ENCODE measurements around the gene SYNPR.

Gene SYNPR

GRCh38 chr3:63559884-63560283, 281.8 kb downstream of the SYNPR start:
- no peak for DNase-seq

DNA sequence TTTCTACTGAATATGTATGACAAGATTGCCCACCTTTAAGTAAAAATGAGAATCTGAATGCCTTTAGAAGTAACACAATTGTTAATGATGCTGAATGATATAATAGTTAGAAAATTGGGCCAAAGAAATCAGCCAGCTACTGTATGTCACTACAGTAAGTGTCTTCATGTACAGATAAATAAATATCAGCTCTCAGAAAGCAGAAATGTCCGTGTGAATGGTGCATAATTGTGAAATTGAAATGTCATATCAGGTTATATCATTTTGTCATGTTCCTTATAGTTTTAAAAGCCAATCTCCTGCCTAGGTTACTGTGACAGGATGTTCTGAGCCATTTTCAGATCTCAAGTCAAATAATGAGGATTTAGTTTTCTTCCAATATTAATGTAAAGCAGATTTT, 283.8 kb downstream of the SYNPR start:
- DNase-seq: no peak

DNA sequence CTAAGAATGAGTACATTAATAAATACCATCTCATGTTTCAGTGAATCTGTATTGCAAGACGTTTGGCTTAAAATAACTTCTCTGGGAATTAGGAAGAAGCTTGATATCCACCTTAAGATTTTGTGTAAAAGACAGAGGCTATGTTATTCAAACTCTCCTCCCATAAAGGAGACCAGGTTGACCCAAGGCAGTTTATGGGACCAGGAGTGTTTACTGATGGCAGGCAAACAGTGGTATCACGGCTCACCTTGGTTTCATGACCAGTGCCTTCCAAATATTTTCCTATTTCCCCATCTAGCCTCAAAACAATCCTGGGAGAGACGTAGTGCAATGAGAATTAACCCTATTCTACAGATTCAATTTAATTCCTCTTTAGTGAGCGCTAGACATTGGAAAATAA, 284.2 kb downstream of the SYNPR start:
- no peak for DNase-seq

DNA sequence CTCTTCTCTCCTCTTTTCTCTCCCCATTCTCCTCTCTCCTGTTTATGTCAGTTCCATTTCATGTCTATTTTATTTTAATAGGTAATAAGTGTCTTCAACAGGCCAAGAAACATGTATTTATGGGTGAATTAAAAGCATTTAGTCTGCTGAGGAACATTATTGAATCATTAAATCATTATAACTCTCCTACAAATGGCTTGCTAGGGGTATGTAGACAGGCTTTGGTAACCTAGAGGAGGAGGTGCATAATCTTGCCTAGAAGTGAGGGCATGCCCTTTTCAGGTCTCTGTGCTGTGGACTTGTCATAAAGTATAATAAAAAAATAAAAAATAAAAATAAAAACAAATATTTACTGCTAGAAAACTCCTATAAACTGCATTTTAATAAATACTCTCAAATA, 285.5 kb downstream of the SYNPR start:
- no peak for DNase-seq

- DNase-seq: no peak
These were observed 287.1 kb downstream of the SYNPR start for GRCh38 chr3:63565220-63565619.

DNA sequence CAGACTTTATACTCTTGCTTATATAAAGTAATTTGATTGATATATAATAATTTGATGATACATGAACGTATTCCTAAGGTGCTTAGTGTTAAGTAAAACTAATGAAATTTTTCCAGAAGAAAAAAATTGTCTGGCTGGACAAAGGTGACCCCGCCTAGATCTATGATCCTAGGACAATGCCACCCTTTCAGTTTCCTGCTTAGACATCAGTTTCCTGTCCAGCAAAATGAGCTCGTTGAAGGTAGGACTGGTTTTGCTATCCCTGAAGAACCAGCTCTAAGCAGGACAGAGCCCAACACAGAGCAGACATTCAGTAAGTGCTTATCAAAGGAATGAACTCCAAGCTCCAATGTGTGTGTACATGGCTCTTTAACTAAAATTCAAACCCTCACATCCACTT, 293.6 kb downstream of the SYNPR start:
- DNase-seq: no peak

GRCh38 chr3:63576846-63577245, 298.7 kb downstream of the SYNPR start:
- no peak for DNase-seq

GRCh38 chr3:63578858-63579257, 300.8 kb downstream of the SYNPR start:
- no peak for DNase-seq

GRCh38 chr3:63580151-63580550, 302.0 kb downstream of the SYNPR start:
- DNase-seq: no peak

GRCh38 chr3:63582943-63583500, 304.9 kb downstream of the SYNPR start:
- DNase-seq: no peak

GRCh38 chr3:63584681-63585080, 306.6 kb downstream of the SYNPR start:
- DNase-seq: no peak

DNA sequence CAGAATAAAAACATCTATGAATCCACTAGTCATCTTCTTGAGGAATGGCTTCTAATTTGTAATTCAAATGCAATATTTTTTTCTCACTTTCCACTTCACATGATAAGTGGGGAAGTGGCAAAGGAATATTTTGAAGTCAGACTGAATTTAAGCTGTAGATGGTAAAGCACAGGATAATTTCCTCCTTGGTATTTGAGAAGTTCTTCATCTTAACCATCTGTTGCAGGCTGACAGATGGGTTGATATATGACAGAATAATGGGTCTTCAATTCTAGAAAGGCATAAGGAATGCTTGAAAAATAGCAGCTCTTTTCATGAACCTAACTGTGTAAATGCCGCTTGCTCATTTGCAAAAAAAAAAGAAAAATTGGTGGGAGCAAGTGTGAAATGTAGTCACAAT, 307.8 kb downstream of the SYNPR start:
- no peak for DNase-seq

DNA sequence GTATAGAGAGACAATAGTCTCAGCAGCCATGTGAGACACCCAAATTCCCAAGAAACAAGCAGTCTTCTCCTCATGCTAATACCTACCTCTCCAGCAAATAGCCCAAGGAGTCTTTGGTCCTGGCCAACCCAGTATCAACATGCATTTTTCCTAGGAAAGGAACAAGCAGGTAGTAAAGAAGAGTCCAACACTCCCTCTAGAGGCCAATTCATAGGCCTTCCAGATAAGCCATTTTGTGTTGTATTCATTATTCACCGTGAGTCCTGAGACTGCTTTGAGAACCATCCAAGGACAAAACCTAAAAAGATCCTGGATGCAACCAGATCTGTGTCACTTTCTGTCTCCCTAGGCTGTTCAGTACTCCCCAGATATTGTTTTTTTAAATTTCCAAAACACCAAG, 310.8 kb downstream of the SYNPR start:
- no peak for DNase-seq

- no peak for DNase-seq
These were observed 315.7 kb downstream of the SYNPR start for GRCh38 chr3:63593779-63594178.

- DNase-seq: no peak
These were observed 317.1 kb downstream of the SYNPR start for GRCh38 chr3:63595221-63595620.

- no peak for DNase-seq
These were observed 318.9 kb downstream of the SYNPR start for GRCh38 chr3:63597019-63597418.

- DNase-seq: no peak
These were observed 329.6 kb downstream of the SYNPR start for GRCh38 chr3:63607716-63608115.

GRCh38 chr3:63609408-63609807, 331.3 kb downstream of the SYNPR start:
- DNase-seq: no peak

DNA sequence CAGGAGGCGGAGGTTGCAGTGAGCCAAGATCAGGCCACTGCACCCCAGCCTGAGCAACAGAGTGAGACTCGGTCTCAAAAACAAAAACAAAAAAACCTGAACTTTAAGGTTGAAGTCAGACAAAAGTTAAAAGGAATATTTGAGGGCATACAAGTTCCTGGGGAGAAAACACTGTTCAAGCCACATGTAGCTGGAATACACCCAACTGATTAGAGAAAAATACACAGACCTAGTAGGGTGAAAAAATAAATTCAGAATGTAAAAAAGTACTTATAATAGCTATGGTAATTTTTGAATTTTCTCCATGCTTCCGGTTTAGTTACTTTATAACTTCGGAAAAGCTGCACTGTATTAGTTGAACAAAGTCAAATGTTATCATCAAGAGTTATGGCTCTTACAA, 331.7 kb downstream of the SYNPR start:
- DNase-seq: no peak

DNA sequence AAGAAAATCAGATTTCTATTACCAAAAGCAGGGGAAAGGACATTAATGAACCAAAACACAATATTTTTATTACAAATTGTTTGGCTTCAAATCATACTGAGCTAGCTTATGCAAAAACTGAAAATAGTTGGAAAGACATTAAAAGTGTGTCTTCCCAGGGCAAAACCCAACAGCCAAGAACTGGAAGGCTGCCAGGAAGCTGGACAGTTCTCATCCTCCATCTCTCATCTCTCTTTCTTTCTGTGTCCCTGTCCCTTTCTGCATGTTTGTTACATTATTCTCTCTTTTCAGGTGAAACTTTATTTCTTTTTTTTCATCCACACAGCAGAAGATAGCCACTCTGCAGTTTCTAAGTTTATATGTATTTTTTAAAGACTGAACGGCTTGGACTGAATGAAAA, 333.3 kb downstream of the SYNPR start:
- DNase-seq: no peak

DNA sequence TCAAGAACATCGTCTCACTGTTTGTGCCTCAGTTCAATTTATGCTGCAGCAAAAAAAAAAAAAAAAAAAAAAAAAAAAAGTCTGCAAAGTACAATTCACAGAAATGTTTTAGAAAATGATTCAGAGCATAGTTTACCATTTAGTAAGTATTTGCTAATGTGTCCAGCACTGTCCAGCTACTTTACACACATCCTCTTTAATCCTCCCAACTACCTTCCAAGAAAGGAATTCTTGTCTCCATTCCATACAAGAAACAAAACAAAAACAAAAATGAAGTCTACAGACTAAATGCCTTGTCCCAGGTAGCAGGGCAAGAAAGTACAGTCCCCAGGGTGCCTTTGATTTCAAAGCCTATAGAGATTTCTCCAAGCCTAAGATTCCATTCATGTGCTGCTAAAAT, 335.5 kb downstream of the SYNPR start:
- DNase-seq: no peak

GRCh38 chr3:63617391-63617790, 339.3 kb downstream of the SYNPR start:
- no peak for DNase-seq

- DNase-seq: no peak
These were observed 346.9 kb downstream of the SYNPR start for GRCh38 chr3:63624941-63625560.

GRCh38 chr3:63631670-63632069, 353.6 kb downstream of the SYNPR start:
- DNase-seq: no peak

- no peak for DNase-seq
These were observed 357.1 kb downstream of the SYNPR start for GRCh38 chr3:63635186-63635585.
